ENCODE data around the gene GSAP. TPM values are rescaled to one million over a fixed set of nuclear protein-coding genes. Genes with fewer than 3 reads are reported as not detected.
"Not testable (repeated sequence)": the region's sequence is repeated elsewhere in the genome, so short reads cannot be mapped to it uniquely, and the experiment has no call there.

Gene GSAP
- total RNA-seq, 1 experiment from 2014 or later = 2.0 TPM

- ChIA-PET POLR2A (no interaction called here), CTCF (no interaction called here)
- no peaks in the 10 kb centered on the region for H3K27me3 Mint-ChIP-seq (ENCODE audit: low read depth)
- H3K9me3 Mint-ChIP-seq = no peaks in the 10 kb centered on the region
- DNase-seq (ENCODE audit: low spot score) = no peak
- no peak for ATAC-seq
- H3K4me3 Mint-ChIP-seq = no peak overlapping the region
- TF ChIP-seq SMAD3 (CRISPR knock-in tag; IDR thresholded peaks at IDR 0.05; ENCODE audit: borderline replicate concordance) (no peak), ZNF425 (CRISPR knock-in tag; conservative IDR thresholded peaks at IDR 0.05) (no peak), ZNF532 (CRISPR knock-in tag; IDR thresholded peaks at IDR 0.05; ENCODE audit: borderline replicate concordance) (no peak), NFE2L1 (CRISPR knock-in tag; IDR thresholded peaks at IDR 0.05) (no peak), HMGXB4 (CRISPR knock-in tag; IDR thresholded peaks at IDR 0.05) (no peak), IRF1 (CRISPR knock-in tag; IDR thresholded peaks at IDR 0.05) (no peak), ZNF138 (CRISPR knock-in tag; conservative IDR thresholded peaks at IDR 0.05) (no peak), ZNF232 (CRISPR knock-in tag; IDR thresholded peaks at IDR 0.05) (no peak), NFYB (CRISPR knock-in tag; conservative IDR thresholded peaks at IDR 0.05; ENCODE audit: low read depth) (no peak), TCF7 (CRISPR knock-in tag; IDR thresholded peaks at IDR 0.05; ENCODE audit: low read depth) (no peak)
- TF ChIP-seq, protein P1, sequence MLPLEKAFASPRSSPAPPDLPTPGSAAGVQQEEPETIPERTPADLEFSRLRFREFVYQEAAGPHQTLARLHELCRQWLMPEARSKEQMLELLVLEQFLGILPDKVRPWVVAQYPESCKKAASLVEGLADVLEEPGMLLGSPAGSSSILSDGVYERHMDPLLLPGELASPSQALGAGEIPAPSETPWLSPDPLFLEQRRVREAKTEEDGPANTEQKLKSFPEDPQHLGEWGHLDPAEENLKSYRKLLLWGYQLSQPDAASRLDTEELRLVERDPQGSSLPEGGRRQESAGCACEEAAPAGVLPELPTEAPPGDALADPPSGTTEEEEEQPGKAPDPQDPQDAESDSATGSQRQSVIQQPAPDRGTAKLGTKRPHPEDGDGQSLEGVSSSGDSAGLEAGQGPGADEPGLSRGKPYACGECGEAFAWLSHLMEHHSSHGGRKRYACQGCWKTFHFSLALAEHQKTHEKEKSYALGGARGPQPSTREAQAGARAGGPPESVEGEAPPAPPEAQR (CRISPR knock-in tag; IDR thresholded peaks at IDR 0.05) = no peak
- TF ChIP-seq, protein P2, sequence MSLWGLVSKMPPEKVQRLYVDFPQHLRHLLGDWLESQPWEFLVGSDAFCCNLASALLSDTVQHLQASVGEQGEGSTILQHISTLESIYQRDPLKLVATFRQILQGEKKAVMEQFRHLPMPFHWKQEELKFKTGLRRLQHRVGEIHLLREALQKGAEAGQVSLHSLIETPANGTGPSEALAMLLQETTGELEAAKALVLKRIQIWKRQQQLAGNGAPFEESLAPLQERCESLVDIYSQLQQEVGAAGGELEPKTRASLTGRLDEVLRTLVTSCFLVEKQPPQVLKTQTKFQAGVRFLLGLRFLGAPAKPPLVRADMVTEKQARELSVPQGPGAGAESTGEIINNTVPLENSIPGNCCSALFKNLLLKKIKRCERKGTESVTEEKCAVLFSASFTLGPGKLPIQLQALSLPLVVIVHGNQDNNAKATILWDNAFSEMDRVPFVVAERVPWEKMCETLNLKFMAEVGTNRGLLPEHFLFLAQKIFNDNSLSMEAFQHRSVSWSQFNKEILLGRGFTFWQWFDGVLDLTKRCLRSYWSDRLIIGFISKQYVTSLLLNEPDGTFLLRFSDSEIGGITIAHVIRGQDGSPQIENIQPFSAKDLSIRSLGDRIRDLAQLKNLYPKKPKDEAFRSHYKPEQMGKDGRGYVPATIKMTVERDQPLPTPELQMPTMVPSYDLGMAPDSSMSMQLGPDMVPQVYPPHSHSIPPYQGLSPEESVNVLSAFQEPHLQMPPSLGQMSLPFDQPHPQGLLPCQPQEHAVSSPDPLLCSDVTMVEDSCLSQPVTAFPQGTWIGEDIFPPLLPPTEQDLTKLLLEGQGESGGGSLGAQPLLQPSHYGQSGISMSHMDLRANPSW (CRISPR knock-in tag; conservative IDR thresholded peaks at IDR 0.05; ENCODE audit: low read depth) = no peak
- TF ChIP-seq, protein P3, sequence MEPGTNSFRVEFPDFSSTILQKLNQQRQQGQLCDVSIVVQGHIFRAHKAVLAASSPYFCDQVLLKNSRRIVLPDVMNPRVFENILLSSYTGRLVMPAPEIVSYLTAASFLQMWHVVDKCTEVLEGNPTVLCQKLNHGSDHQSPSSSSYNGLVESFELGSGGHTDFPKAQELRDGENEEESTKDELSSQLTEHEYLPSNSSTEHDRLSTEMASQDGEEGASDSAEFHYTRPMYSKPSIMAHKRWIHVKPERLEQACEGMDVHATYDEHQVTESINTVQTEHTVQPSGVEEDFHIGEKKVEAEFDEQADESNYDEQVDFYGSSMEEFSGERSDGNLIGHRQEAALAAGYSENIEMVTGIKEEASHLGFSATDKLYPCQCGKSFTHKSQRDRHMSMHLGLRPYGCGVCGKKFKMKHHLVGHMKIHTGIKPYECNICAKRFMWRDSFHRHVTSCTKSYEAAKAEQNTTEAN (CRISPR knock-in tag; IDR thresholded peaks at IDR 0.05) = no peak
- TF ChIP-seq, protein P4, sequence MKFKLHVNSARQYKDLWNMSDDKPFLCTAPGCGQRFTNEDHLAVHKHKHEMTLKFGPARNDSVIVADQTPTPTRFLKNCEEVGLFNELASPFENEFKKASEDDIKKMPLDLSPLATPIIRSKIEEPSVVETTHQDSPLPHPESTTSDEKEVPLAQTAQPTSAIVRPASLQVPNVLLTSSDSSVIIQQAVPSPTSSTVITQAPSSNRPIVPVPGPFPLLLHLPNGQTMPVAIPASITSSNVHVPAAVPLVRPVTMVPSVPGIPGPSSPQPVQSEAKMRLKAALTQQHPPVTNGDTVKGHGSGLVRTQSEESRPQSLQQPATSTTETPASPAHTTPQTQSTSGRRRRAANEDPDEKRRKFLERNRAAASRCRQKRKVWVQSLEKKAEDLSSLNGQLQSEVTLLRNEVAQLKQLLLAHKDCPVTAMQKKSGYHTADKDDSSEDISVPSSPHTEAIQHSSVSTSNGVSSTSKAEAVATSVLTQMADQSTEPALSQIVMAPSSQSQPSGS (CRISPR knock-in tag; IDR thresholded peaks at IDR 0.05; ENCODE audit: borderline replicate concordance, low read depth) = no peak
- TF ChIP-seq, protein P5, sequence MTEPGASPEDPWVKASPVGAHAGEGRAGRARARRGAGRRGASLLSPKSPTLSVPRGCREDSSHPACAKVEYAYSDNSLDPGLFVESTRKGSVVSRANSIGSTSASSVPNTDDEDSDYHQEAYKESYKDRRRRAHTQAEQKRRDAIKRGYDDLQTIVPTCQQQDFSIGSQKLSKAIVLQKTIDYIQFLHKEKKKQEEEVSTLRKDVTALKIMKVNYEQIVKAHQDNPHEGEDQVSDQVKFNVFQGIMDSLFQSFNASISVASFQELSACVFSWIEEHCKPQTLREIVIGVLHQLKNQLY (CRISPR knock-in tag; IDR thresholded peaks at IDR 0.05) = no peak
- TF ChIP-seq, protein P6, sequence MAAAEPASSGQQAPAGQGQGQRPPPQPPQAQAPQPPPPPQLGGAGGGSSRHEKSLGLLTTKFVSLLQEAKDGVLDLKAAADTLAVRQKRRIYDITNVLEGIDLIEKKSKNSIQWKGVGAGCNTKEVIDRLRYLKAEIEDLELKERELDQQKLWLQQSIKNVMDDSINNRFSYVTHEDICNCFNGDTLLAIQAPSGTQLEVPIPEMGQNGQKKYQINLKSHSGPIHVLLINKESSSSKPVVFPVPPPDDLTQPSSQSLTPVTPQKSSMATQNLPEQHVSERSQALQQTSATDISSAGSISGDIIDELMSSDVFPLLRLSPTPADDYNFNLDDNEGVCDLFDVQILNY (CRISPR knock-in tag; IDR thresholded peaks at IDR 0.05) = no peak
- no peak overlapping the region for H3K27ac Mint-ChIP-seq
- peaks cover 5% of the 10 kb centered on the region; the same call in 1 of the 2 replicates for H3K4me1 Mint-ChIP-seq
- no peaks in the 10 kb centered on the region for H3K36me3 Mint-ChIP-seq
These were observed 140.0 kb downstream of the GSAP start for GRCh38 chr7:77276120-77276519.

- H3K4me3 Mint-ChIP-seq; H3K36me3 Mint-ChIP-seq; H3K27ac Mint-ChIP-seq; H3K27me3 Mint-ChIP-seq (ENCODE audit: low read depth); H3K9me3 Mint-ChIP-seq; H3K4me1 Mint-ChIP-seq; POLR2A ChIA-PET; CTCF ChIA-PET; DNase-seq (ENCODE audit: low spot score); ATAC-seq: not testable (repeated sequence)
These were observed 140.5 kb downstream of the GSAP start for GRCh38 chr7:77275663-77276062.
